ENCODE data around the gene ANKUB1.

ANKUB1 gene

DNA sequence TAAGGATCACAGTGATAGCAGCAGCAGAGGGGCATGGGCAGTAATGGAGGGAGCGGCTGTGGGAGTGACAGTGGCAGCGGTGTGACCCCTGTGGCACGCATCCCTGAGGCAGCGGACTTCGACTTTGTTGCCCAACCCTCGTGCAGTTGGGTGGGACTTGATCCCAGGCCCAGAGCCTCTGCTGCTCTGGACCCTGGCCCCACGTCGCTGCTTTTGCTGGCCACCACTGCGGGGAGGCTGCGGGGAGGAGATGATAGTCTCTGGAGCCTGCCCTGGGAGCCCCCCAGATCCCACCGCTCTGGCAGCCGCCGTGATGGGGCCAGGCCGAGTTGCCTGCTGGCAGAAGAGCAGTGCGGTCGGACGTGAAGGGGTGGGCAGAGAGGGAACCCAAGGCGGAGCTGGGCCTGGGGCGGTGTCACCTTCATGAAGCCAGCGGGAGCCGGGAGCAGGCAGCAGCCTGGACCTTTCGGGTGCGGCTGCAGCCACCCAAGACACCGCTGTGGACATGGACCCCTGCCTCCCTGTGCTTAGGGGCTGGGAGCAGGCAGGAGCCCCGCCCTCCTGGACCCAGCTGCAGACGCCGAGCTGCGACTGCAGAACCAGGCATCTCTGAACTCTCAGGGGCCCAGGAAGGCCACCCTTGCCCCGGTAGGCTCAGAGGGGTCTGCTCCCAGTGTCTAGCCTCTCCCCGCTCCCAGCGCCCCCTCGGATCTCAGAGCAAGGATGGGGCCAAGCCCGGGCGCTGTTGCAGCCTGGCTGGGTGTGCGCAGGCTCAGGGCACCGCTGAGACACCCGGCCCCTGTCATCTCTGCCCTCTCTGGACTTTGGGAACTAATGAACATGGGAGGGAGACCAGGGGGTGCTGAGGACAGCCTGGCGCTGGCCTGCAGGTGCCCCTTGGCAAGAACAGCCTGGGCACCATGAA lies 78.4 kb downstream of the ANKUB1 start:
- no peak for DNase-seq (ENCODE audit: low read depth in 4 of 4, low spot score in 1 of 4)
